ENCODE results near the gene DGKI. TPM values are rescaled to one million over a fixed set of nuclear protein-coding genes. Genes with fewer than 3 reads are reported as not detected.

DGKI gene
- total and polyA plus RNA-seq, 3 donors from 2014 or later: 3.2 to 6.6 (median 4.3) TPM

- Histone ChIP-seq H3K27ac (no peak overlapping the region), H3K4me3 (no peak overlapping the region), H3K36me3 (ENCODE audit: low read depth, missing control alignments) (no peaks in the 10 kb centered on the region), H3K27me3 (no peaks in the 10 kb centered on the region), H3K4me1 (no peaks in the 10 kb centered on the region), H3K9me3 (no peaks in the 10 kb centered on the region)
- DNase-seq: no peak
- intact Hi-C loops (cut with DNase I; ENCODE audit: low total_unique reads): no loop called here
- 63 to 70% methylated on average over 2 of the region's 2 CpGs for WGBS, 2 donors
- TF ChIP-seq CTCF (IDR thresholded peaks at IDR 0.05) (no peak), POLR2A (IDR thresholded peaks at IDR 0.05) (no peak)
Measured at GRCh38 chr7:137418841-137419240, 427.9 kb downstream of the DGKI start.

- Histone ChIP-seq H3K4me1 (no peaks in the 10 kb centered on the region), H3K36me3 (ENCODE audit: low read depth, missing control alignments) (no peaks in the 10 kb centered on the region), H3K4me3 (no peak overlapping the region), H3K27me3 (no peaks in the 10 kb centered on the region), H3K9me3 (no peaks in the 10 kb centered on the region), H3K27ac (no peak overlapping the region)
- no peak for DNase-seq
- WGBS, 2 donors: 68 to 93% methylated on average over 2 of the region's 2 CpGs
- TF ChIP-seq CTCF (IDR thresholded peaks at IDR 0.05) (no peak), POLR2A (IDR thresholded peaks at IDR 0.05) (no peak)
- intact Hi-C loops (cut with DNase I; ENCODE audit: low total_unique reads): no loop called here
Measured at GRCh38 chr7:137417464-137417863, 429.3 kb downstream of the DGKI start.

- no peak for DNase-seq
- H3K27me3 ChIP-seq: no peaks in the 10 kb centered on the region
- no peaks in the 10 kb centered on the region for H3K9me3 ChIP-seq
- no peaks in the 10 kb centered on the region for H3K4me1 ChIP-seq
- TF ChIP-seq POLR2A (IDR thresholded peaks at IDR 0.05) (no peak), CTCF (IDR thresholded peaks at IDR 0.05) (no peak)
- no peak overlapping the region for H3K27ac ChIP-seq
- H3K36me3 ChIP-seq (ENCODE audit: low read depth, missing control alignments): no peaks in the 10 kb centered on the region
- intact Hi-C loops (cut with DNase I; ENCODE audit: low total_unique reads): no loop called here
- WGBS, 2 donors: 60 to 91% methylated on average over 1 of the region's 1 CpG
- no peak overlapping the region for H3K4me3 ChIP-seq
Measured at GRCh38 chr7:137413901-137414300, 432.9 kb downstream of the DGKI start.

- no peaks in the 10 kb centered on the region for H3K4me1 ChIP-seq
- no peaks in the 10 kb centered on the region for H3K9me3 ChIP-seq
- H3K4me3 ChIP-seq: no peak overlapping the region
- no peaks in the 10 kb centered on the region for H3K27me3 ChIP-seq
- intact Hi-C loops (cut with DNase I; ENCODE audit: low total_unique reads): no loop called here
- DNase-seq: no peak
- WGBS, 2 donors: 88 to 90% methylated on average over 3 of the region's 3 CpGs
- H3K27ac ChIP-seq: no peak overlapping the region
- no peaks in the 10 kb centered on the region for H3K36me3 ChIP-seq (ENCODE audit: low read depth, missing control alignments)
- TF ChIP-seq POLR2A (IDR thresholded peaks at IDR 0.05): no peak
- no peak for TF ChIP-seq CTCF (IDR thresholded peaks at IDR 0.05)
Measured at GRCh38 chr7:137411446-137411845, 435.3 kb downstream of the DGKI start.

DNA sequence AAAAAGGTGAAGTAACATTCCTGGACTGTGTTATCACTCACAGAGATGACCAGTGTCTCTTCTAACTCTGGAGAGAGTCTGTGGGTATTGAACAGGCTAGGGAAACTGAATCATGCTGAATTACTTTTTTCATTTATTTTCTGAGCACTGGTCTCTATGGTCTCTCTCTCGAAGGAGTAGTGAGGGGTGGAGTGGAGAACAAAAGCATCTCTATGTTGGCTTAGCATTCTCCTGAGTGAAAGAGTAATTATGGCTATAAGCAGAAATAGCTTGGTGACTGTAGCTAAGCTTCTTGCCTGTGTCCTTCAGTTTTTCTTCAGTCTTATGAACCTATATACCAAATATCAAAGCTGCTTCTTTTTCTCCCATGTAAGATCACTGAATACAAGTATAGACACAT is 438.6 kb downstream of the DGKI start:
- Histone ChIP-seq H3K4me1 (no peaks in the 10 kb centered on the region), H3K27ac (no peak overlapping the region), H3K27me3 (no peaks in the 10 kb centered on the region), H3K4me3 (no peak overlapping the region), H3K9me3 (no peaks in the 10 kb centered on the region), H3K36me3 (ENCODE audit: low read depth, missing control alignments) (no peaks in the 10 kb centered on the region)
- DNase-seq: no peak
- WGBS, 2 donors: 45 to 81% methylated on average over 1 of the region's 1 CpG
- TF ChIP-seq CTCF (IDR thresholded peaks at IDR 0.05) (no peak), POLR2A (IDR thresholded peaks at IDR 0.05) (no peak)
- intact Hi-C loops (cut with DNase I; ENCODE audit: low total_unique reads): no loop called here
